SJSA1 (cell line): ENCODE results near the gene LPCAT4. TPM values are rescaled to one million over a fixed set of nuclear protein-coding genes. Genes with fewer than 3 reads are reported as not detected.
"Not testable (repeated sequence)": the region's sequence is repeated elsewhere in the genome, so short reads cannot be mapped to it uniquely, and the experiment has no call there.

Experiments used
- DNase-seq, 2 experiments: peaks; one replicate each; pipeline ENCODE4 v3.0.0-alpha.2; 2015 to 2020; ENCODE audit warnings: low spot score in 2 of 2, low read depth in 1 of 2
- H3K27ac ChIP-seq: fragments of 250-450 bp; sonication (Bioruptor Pico); 2 replicates; pipeline ENCODE4 v1.5.1; 2020; ENCODE audit warnings: mild to moderate bottlenecking, moderate library complexity
- H3K27me3 ChIP-seq: fragments of 250-450 bp; sonication (Bioruptor Pico); replicated peaks from 2 replicates; pipeline ENCODE4 v1.5.1; 2020; ENCODE audit warnings: mild to moderate bottlenecking, moderate library complexity
- H3K36me3 ChIP-seq: fragments of 250-450 bp; sonication (Bioruptor Pico); 2 replicates; pipeline ENCODE4 v1.5.1; 2020; ENCODE audit warnings: mild to moderate bottlenecking
- H3K4me1 ChIP-seq: fragments of 250-450 bp; sonication (Bioruptor Pico); replicated peaks from 2 replicates; pipeline ENCODE4 v1.6.1; 2021; ENCODE audit warnings: mild to moderate bottlenecking
- H3K4me3 ChIP-seq: fragments of 250-450 bp; sonication (Bioruptor Pico); 2 replicates; pipeline ENCODE4 v1.5.1; 2020; ENCODE audit warnings: mild to moderate bottlenecking
- H3K9me3 ChIP-seq: fragments of 250-450 bp; sonication (Bioruptor Pico); replicated peaks from 2 replicates; pipeline ENCODE4 v1.5.1; 2020; ENCODE audit warnings: mild to moderate bottlenecking
- total RNA-seq: library from RNA; depleted of rRNA; stranded (reverse); fragments of >200 nt; shearing (Covaris generic); gene quantifications from 2 replicates; pipeline ENCODE4 v1.2.3, GENCODE V29; 2014; rRNA removed

LPCAT4 gene, protein sequence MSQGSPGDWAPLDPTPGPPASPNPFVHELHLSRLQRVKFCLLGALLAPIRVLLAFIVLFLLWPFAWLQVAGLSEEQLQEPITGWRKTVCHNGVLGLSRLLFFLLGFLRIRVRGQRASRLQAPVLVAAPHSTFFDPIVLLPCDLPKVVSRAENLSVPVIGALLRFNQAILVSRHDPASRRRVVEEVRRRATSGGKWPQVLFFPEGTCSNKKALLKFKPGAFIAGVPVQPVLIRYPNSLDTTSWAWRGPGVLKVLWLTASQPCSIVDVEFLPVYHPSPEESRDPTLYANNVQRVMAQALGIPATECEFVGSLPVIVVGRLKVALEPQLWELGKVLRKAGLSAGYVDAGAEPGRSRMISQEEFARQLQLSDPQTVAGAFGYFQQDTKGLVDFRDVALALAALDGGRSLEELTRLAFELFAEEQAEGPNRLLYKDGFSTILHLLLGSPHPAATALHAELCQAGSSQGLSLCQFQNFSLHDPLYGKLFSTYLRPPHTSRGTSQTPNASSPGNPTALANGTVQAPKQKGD
- total RNA-seq, result 7.5 and 13.9 TPM in 2 replicates

GRCh38 chr15:34367101-34368081 is at the start of gene LPCAT4:
Gene LPCAT4 (minus strand): TSS chr15:34367196. CDS start chr15:34367100, 96 bp downstream.
- H3K36me3 ChIP-seq, result peaks cover 19% of the 10 kb centered on the region
- H3K4me3 ChIP-seq, result peak within 1 kb of the TSS; percentile 80
- peak within 1 kb of the TSS; percentile 73 for H3K27ac ChIP-seq

GRCh38 chr15:34409511-34409910 is 42.5 kb upstream of the LPCAT4 start:
- DNase-seq, result not testable (repeated sequence)

More at GRCh38 chr15:34367101-34368081, at the start of gene LPCAT4:
- DNase-seq, result peak; percentile 87 to 91
- Histone ChIP-seq H3K9me3 (no peaks in the 10 kb centered on the region; the same call in 1 of the 2 replicates), H3K27me3 (no peaks in the 10 kb centered on the region), H3K4me1 (peaks cover 20% of the 10 kb centered on the region)

DNA sequence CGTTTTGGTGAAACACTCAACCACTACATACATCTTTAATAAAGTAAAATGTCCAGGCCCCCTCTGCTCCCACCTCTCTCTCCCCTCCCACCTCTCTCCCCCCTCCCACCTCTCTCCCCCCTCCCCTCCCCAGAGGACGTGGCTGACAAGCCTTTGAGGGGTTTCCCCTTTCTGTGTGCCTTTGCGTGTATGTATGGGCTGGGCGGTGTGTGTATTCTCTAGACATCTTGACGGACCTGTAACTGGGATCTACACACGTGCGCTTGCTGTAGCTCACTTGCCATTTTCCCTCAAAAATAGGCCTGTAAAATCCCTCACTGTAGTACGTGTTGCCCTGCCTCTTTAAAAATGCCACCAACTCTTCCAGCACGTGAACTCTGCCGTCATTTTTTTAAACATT is 42.0 kb upstream of the LPCAT4 start:
- H3K27me3 ChIP-seq, H3K4me3 ChIP-seq, H3K27ac ChIP-seq: not testable (repeated sequence)

More at GRCh38 chr15:34409511-34409910, 42.5 kb upstream of the LPCAT4 start:
- H3K27me3 ChIP-seq, H3K36me3 ChIP-seq, H3K4me3 ChIP-seq, H3K27ac ChIP-seq, H3K4me1 ChIP-seq, H3K9me3 ChIP-seq: not testable (repeated sequence)

GRCh38 chr15:34403899-34404298 is 36.9 kb upstream of the LPCAT4 start:
- not testable (repeated sequence) for H3K36me3 ChIP-seq, H3K4me1 ChIP-seq, H3K4me3 ChIP-seq, H3K9me3 ChIP-seq, H3K27me3 ChIP-seq, DNase-seq, H3K27ac ChIP-seq

More for the DNA sequence above, 42.0 kb upstream of the LPCAT4 start:
- not testable (repeated sequence) for H3K4me1 ChIP-seq, H3K9me3 ChIP-seq, H3K36me3 ChIP-seq, DNase-seq

DNA sequence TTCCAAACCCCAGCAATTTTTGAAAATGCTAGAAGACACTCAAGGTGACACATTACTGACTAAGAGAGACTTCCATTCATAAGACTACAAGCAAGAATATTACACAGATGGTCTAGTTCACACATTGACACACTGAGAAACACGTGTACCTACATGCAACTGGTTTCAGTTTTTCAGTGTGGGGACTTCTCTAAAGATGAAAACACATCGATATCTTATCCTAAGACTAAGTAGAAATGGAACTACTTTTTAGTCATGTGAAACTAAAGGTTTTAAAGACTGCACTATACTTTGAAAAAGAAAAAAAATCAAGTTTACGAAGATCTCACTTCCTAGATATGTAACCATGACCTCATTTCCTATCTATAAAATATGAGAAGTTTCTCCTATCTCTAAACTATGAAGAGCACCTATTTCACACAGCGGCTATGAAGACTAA is 36.2 kb upstream of the LPCAT4 start:
- not testable (repeated sequence) for H3K36me3 ChIP-seq, DNase-seq, H3K27ac ChIP-seq, H3K9me3 ChIP-seq, H3K4me1 ChIP-seq, H3K27me3 ChIP-seq, H3K4me3 ChIP-seq

DNA sequence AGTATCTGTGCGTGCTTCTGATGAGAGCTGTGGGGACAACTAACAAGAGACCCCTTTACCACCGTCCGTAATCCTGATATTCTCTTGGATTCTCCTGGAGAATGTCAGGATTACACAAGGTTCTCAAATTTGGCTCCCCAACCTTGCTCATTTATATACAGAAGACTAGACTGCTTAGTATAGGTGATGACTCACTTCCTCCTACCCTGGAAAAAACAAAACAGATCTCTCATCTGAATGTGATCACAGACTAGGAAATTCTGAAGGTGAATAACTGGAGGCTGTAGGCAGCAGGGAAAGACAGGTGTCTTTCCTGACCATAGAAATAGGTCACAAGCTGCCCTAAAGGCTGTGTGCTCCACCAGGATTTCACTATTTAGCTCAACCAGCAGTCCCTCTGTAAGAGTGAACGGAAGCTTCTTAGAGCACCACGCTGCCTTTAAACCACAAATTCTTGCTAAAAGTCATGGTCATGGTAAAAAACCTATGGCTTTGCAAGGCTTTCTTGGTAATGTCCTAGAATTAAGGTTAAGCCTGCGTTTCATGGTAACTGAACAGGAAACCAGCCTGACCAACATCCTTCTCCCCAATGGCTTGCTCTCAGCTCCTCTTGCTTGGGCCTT is 30.8 kb upstream of the LPCAT4 start:
- not testable (repeated sequence) for H3K36me3 ChIP-seq, H3K27ac ChIP-seq, DNase-seq, H3K27me3 ChIP-seq, H3K4me3 ChIP-seq, H3K4me1 ChIP-seq, H3K9me3 ChIP-seq

GRCh38 chr15:34392981-34393380 is 26.0 kb upstream of the LPCAT4 start:
- not testable (repeated sequence) for H3K36me3 ChIP-seq, H3K4me3 ChIP-seq, H3K27ac ChIP-seq, H3K4me1 ChIP-seq, H3K27me3 ChIP-seq, DNase-seq, H3K9me3 ChIP-seq

- not testable (repeated sequence) for H3K4me3 ChIP-seq, H3K9me3 ChIP-seq, H3K27ac ChIP-seq, H3K27me3 ChIP-seq, DNase-seq, H3K4me1 ChIP-seq, H3K36me3 ChIP-seq
Observed at GRCh38 chr15:34389594-34390086, 22.6 kb upstream of the LPCAT4 start.

- H3K9me3 ChIP-seq, H3K36me3 ChIP-seq: not testable (repeated sequence)
Observed at GRCh38 chr15:34381829-34382521, 15.0 kb upstream of the LPCAT4 start.

GRCh38 chr15:34380491-34380890 is 13.5 kb upstream of the LPCAT4 start:
- H3K4me3 ChIP-seq, H3K36me3 ChIP-seq, H3K27ac ChIP-seq, DNase-seq, H3K4me1 ChIP-seq, H3K27me3 ChIP-seq, H3K9me3 ChIP-seq: not testable (repeated sequence)

More at GRCh38 chr15:34381829-34382521, 15.0 kb upstream of the LPCAT4 start:
- H3K27ac ChIP-seq, H3K4me1 ChIP-seq, H3K27me3 ChIP-seq, H3K4me3 ChIP-seq, DNase-seq: not testable (repeated sequence)

DNA sequence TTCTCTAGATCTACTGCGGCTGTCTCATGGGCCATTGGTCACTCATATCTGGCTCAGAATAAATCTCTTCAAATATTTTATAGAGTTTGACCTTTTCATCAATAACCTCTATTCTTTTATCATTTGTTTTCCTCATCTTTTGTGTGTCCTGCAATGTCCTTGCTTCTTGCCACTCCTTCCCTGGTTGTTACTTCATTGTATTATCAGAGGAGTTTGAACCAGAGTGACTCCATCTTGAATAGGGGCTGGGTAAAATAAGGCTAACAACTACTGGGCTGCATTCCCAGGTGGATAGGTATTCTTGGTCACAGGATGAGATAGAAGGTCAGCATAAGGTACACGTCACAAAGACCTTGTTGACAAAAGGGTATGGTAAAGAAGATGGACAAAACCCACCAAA is 9.9 kb upstream of the LPCAT4 start:
- Histone ChIP-seq H3K27me3 (no peaks in the 10 kb centered on the region), H3K9me3 (no peaks in the 10 kb centered on the region), H3K4me1 (no peaks in the 10 kb centered on the region), H3K4me3 (no peak overlapping the region), H3K27ac (no peak overlapping the region), H3K36me3 (no peaks in the 10 kb centered on the region)
- DNase-seq, result no peak

DNA sequence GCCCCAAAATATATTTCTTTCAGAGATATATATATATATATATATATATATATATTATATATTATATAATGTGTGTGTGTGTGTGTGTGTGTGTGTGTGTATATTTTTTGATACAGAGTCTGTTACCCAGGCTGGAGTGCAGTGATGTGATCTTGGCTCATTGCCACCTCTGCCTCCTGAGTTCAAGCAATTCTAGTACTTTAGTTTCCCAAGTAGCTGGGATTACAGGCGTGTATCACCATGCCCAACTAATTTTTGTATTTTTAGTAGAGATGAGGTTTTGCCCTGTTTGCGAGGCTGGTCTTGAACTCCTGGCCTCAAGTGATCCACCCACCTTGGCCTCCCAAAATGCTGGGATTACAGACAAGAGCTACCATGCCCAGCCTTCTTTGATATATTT is 8.5 kb upstream of the LPCAT4 start:
- not testable (repeated sequence) for H3K36me3 ChIP-seq, H3K27ac ChIP-seq, H3K27me3 ChIP-seq, H3K4me3 ChIP-seq, H3K4me1 ChIP-seq, H3K9me3 ChIP-seq, DNase-seq

DNA sequence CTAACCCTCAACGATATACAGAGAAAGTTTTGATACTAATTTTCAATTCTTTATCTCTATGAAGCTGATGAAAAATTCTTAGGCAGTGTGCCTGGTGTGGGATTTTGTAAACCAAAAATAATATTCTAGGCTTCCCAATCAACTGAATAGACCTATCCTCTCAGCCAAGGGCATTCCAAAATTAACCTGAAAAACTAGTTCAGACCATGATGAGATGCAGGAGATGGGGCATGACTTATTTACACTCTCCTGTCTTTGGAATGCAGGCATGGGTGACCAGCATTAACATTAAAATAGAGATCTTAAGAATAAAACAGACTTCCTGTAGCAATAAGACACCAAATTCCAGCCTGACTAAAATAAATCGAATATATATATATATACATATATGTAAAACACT is 7.8 kb upstream of the LPCAT4 start:
- Histone ChIP-seq H3K27ac (no peak overlapping the region), H3K9me3 (no peaks in the 10 kb centered on the region), H3K27me3 (no peaks in the 10 kb centered on the region), H3K36me3 (no peaks in the 10 kb centered on the region), H3K4me3 (no peak overlapping the region), H3K4me1 (peaks cover 5% of the 10 kb centered on the region; the same call in 1 of the 2 replicates)
- no peak for DNase-seq
